OCI-LY7 (cell line): ENCODE data around the gene SLC26A9. TPM values are rescaled to one million over a fixed set of nuclear protein-coding genes. Genes with fewer than 3 reads are reported as not detected.

Experiments
- BruUV-seq: library from RNA; stranded (reverse); fragments of 400-500 nt; replicated peaks from 2 replicates; lab custom pipeline; 2021; lab: Mats Ljungman, UMichigan
- CTCF ChIA-PET: fragments of 300-600 bp; sonication (Branson Sonifier 250); formaldehyde crosslinking; loops from one replicate; lab custom pipeline; 2022; ENCODE audit warnings: antibody characterized with exemption; ENCODE audit not compliant: unreplicated experiment; lab: Charles Lee
- POLR2A ChIA-PET: fragments of 300-600 bp; sonication (Branson Sonifier 250); formaldehyde crosslinking; loops from one replicate; lab custom pipeline; 2022; ENCODE audit warnings: antibody characterized with exemption; lab: Charles Lee
- DNase-seq: peaks from one replicate; pipeline ENCODE4 v3.0.0-alpha.2; 2015; ENCODE audit warnings: low spot score
- H2AFZ ChIP-seq: fragments of 200-600 bp; sonication (generic), shearing (Covaris generic); 2 replicates; pipeline ENCODE4 v1.6.1; 2014; ENCODE audit warnings: mild to moderate bottlenecking, antibody characterized with exemption, low read length, moderate library complexity
- H3K27ac ChIP-seq: fragments of 200-600 bp; sonication (generic); 2 replicates; pipeline ENCODE4 v1.5.1; 2014; ENCODE audit warnings: mixed run types, low read depth, mild to moderate bottlenecking, moderate library complexity, low read length, inconsistent platforms; ENCODE audit not compliant: poor library complexity, severe bottlenecking
- H3K36me3 ChIP-seq: fragments of 200-600 bp; sonication (generic); 2 replicates; pipeline ENCODE4 v1.6.1; 2014; ENCODE audit warnings: mild to moderate bottlenecking, antibody characterized with exemption, low read length, moderate library complexity, mixed read lengths; ENCODE audit not compliant: insufficient read depth
- H3K4me1 ChIP-seq: fragments of 200-600 bp; sonication (generic); 2 replicates; pipeline ENCODE4 v1.5.1; 2014; ENCODE audit warnings: mild to moderate bottlenecking, low read length; ENCODE audit not compliant: insufficient read depth, poor library complexity, severe bottlenecking
- H3K4me2 ChIP-seq: fragments of 200-600 bp; sonication (generic); 2 replicates; pipeline ENCODE4 v1.6.1; 2014; ENCODE audit warnings: mild to moderate bottlenecking, low read length
- H3K4me3 ChIP-seq: fragments of 200-600 bp; sonication (generic); 2 replicates; pipeline ENCODE4 v1.5.1; 2014; ENCODE audit warnings: mild to moderate bottlenecking, low read depth, low read length; ENCODE audit not compliant: poor library complexity, severe bottlenecking
- H3K79me2 ChIP-seq: fragments of 200-600 bp; sonication (generic); 2 replicates; pipeline ENCODE4 v1.6.1; 2016; ENCODE audit warnings: low read depth, mild to moderate bottlenecking, low read length, moderate library complexity, mixed read lengths; ENCODE audit not compliant: insufficient read depth
- H3K9me2 ChIP-seq: fragments of 200-600 bp; sonication (generic); 2 replicates; pipeline ENCODE4 v1.6.1; 2016; ENCODE audit warnings: mild to moderate bottlenecking, low read length, mixed read lengths; ENCODE audit not compliant: insufficient read depth
- H3K9me3 ChIP-seq: fragments of 200-600 bp; sonication (generic); 2 replicates; pipeline ENCODE4 v1.6.1; 2014; ENCODE audit warnings: mild to moderate bottlenecking, mixed run types, low read length, mixed read lengths
- H4K20me1 ChIP-seq: fragments of 200-600 bp; sonication (generic); 2 replicates; pipeline ENCODE4 v1.6.1; 2014; ENCODE audit warnings: mild to moderate bottlenecking, antibody characterized with exemption, low read length, moderate library complexity, mixed read lengths; ENCODE audit not compliant: insufficient read depth
- CTCF ChIP-seq: fragments of 200-600 bp; sonication (generic); conservative IDR thresholded peaks from 2 replicates; pipeline ENCODE4 v1.5.1; 2014; ENCODE audit warnings: mild to moderate bottlenecking, antibody characterized with exemption, low read length, moderate library complexity, mixed read lengths
- EZH2phosphoT487 ChIP-seq: fragments of 200-600 bp; sonication (generic); IDR thresholded peaks from 2 replicates; pipeline ENCODE4 v1.6.1; 2018; ENCODE audit warnings: low read depth, borderline replicate concordance, mild to moderate bottlenecking, mixed run types, antibody characterized with exemption, low read length, moderate library complexity, mixed read lengths
- intact Hi-C: fragments of 100-400 bp; cut with micrococcal nuclease; formaldehyde crosslinking; loops from one replicate; pipeline ENCODE4 v1.10.0; 2022; ENCODE audit not compliant: unreplicated experiment
- total RNA-seq, 2 experiments: library from RNA; depleted of rRNA in 1 of 2; stranded (reverse); fragments of >200 nt in 1 of 2; shearing (Covaris generic) in 1 of 2; gene quantifications; 2 replicates each; pipeline ENCODE4 v1.2.3, GENCODE V29; 2014 to 2022

Gene SLC26A9
- total RNA-seq, 2 experiments from 2014 or later, result not detected

- POLR2A ChIA-PET, result interaction anchor here (0.7 kb wide), 3 partner anchors 69 to 170 kb away, joined by 3 read pairs; no protein-coding TSS in a partner anchor
- Histone ChIP-seq H3K27ac (no peak overlapping the region), H3K79me2 (no peaks in the 10 kb centered on the region), H2AFZ (no peak overlapping the region), H3K9me3 (no peaks in the 10 kb centered on the region), H3K36me3 (no peaks in the 10 kb centered on the region), H3K9me2 (no peaks in the 10 kb centered on the region), H4K20me1 (no peaks in the 10 kb centered on the region), H3K4me2 (no peak overlapping the region), H3K4me1 (no peaks in the 10 kb centered on the region), H3K4me3 (no peak overlapping the region)
- no TSS peak for BruUV-seq
- CTCF ChIA-PET, result no interaction called here
- intact Hi-C loops, result no loop called here
- TF ChIP-seq EZH2phosphoT487 (no peak), CTCF (no peak)
- no peak for DNase-seq
Measured at GRCh38 chr1:205969229-205969628, 26.0 kb upstream of the SLC26A9 start.

GRCh38 chr1:205967554-205968335, 24.5 kb upstream of the SLC26A9 start:
- ChIA-PET CTCF (no interaction called here), POLR2A (no interaction called here)
- no peaks in the 10 kb centered on the region for H3K9me3 ChIP-seq
- no peaks in the 10 kb centered on the region for H3K4me1 ChIP-seq
- intact Hi-C loops, result no loop called here
- H3K4me2 ChIP-seq, result no peak overlapping the region
- no peak overlapping the region for H3K27ac ChIP-seq
- no peaks in the 10 kb centered on the region for H3K79me2 ChIP-seq
- H4K20me1 ChIP-seq, result no peaks in the 10 kb centered on the region
- BruUV-seq, result no TSS peak
- no peaks in the 10 kb centered on the region for H3K36me3 ChIP-seq
- DNase-seq, result no peak
- H2AFZ ChIP-seq, result no peak overlapping the region
- H3K9me2 ChIP-seq, result no peaks in the 10 kb centered on the region
- H3K4me3 ChIP-seq, result no peak overlapping the region
- TF ChIP-seq EZH2phosphoT487, result no peak
- TF ChIP-seq CTCF, result no peak
